ENCODE measurements around the gene MAN1B1.

GRCh38 chr9:137146527-137146918 is 59.7 kb downstream of the MAN1B1 start:
- TF ChIP-seq CTCF (IDR thresholded peaks at IDR 0.05), result no peak
- TF ChIP-seq POLR2A (IDR thresholded peaks at IDR 0.05; ENCODE audit: low read length), result no peak
- TF ChIP-seq HDAC2 (IDR thresholded peaks at IDR 0.05), result no peak
- no peak for TF ChIP-seq MAX (IDR thresholded peaks at IDR 0.05)
- peak; percentile 57 for TF ChIP-seq REST (IDR thresholded peaks at IDR 0.05)
- no peak for TF ChIP-seq SMC3 (IDR thresholded peaks at IDR 0.05)
- no peak for TF ChIP-seq CBX2 (IDR thresholded peaks at IDR 0.05; ENCODE audit: borderline replicate concordance, low read depth)
